Fibroblast of skin of scalp (primary cell): ENCODE measurements around the gene SASS6.
"Not testable (repeated sequence)": the region's sequence is repeated elsewhere in the genome, so short reads cannot be mapped to it uniquely, and the experiment has no call there.

Experiments
- DNase-seq: peaks from one replicate; pipeline ENCODE4 v3.0.0-alpha.2; 2013

The SASS6 gene

DNA sequence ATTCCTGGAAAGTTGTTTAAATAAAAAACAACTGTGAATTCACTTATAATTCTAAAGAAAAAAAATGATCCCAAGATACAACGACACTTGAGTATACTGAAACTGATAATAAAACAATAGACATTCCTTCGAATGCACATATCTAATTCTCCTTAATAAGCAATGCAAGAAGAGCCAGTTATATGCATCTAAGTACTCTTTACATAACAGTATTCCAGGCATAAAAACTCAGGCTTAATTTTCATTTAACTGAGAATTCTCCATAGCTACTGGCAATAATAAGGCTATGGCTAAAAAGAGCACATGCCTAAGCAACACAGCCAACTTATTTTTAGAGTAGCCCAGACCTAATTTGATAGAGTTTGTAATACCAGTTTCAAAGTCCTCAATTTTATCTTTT lies 31.2 kb downstream of the SASS6 start:
- no peak for DNase-seq

DNA sequence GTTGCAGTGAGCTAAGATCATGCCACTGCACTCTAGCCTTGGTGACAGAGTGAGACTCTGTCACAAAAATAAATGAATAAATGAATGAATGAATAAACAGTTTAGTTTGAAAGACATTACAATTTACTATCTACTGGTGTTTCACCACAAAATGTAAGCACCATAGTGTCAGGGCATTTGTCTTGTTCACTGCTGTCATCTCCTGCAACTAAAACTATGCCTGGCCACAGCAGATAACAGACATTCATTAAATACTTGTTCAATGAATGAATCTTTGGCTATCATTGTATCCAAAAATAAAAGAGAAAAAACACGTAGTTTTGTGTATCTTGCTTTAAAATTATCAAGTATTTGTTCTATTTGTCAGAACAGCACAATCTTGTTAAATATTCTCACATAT lies 32.5 kb downstream of the SASS6 start:
- peak; percentile 62 for DNase-seq

DNA sequence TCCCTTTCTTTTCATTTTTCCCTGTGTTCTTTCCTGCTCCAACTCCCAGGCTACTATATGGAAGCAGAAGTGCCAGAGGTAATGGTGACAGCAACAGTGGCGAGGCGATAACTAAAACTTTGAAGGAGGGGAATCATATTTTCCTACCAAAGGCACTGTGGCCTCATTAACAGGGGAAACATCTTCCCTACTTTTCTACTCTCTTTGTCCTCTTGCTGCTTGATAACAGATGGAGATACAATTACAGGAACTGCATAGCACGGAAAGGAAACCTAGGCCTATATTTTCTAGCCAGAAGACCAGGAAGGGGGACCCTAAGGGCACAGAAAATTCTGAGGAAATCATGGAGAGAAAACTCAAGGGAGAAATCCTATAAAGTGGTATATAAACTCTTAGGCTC lies 42.3 kb downstream of the SASS6 start:
- no peak for DNase-seq

DNA sequence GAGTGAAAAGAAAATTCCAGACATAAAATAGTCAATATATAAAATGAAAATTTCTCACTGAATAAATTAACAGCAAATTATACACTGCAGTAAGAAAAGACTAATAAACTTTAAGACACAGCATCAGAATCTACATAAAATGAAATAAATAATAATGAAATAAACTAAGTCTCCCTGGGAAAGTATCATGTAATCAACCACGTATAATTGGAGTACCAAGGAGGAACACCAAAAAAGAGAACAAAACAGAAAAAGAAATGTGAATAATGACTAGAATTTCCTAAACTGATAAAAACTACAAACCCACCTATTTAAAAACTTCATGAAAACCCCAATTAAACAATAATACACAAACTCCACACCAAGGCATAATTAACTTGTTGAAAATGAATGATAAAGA lies 43.6 kb downstream of the SASS6 start:
- no peak for DNase-seq

DNA sequence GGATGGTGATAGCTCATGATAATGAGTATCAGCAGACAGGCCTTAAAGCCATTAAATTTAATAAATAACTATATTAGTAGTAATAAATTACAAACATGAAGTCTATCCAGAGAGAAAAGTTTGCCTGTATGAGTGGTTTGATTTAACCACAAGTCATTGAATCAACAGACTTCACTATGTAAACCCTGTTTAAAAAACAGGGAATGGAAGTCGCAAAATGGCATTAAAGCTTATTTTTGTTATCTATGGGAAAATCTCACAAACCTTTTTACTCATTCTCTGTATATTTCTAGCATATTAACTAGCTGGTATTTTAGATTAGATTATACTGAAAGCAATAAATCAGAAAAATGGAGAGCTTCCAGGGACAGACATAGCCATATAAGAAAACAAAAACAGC lies 45.3 kb downstream of the SASS6 start:
- peak; percentile 13 for DNase-seq

DNA sequence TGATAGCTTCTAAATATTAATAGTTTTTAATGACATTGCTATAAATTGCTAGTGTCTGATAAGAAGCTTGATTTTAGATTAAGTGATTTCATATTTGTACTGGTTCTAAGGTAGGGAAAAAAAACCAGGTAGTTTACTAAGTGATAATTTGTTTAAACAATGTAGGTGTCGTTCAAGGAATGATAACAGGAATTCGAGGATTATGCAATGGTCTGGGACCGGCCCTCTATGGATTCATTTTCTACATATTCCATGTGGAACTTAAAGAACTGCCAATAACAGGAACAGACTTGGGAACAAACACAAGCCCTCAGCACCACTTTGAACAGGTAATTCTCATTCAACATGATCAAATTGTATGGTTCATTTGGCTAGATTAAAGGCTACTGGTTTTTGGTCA lies 52.4 kb downstream of the SASS6 start:
- DNase-seq = no peak

DNA sequence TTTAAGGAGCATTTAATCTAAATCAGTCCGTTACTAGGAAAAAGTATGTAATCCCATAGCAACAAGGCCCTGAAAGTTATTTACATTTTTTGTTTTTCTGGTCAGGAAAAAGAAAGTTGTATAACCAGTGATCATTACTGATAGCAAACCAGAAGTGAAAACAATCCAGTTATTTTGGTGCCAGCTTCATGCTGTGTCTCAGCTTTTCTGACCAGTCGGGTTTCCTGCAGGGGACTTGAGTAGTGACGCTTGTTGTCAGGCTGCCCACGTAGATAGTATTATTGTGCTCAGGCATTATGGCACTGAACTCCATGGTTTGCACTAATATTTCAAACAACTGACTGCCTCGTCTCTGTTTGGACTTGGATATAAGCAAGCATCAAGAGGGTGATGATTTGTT lies 55.2 kb downstream of the SASS6 start:
- no peak for DNase-seq

DNA sequence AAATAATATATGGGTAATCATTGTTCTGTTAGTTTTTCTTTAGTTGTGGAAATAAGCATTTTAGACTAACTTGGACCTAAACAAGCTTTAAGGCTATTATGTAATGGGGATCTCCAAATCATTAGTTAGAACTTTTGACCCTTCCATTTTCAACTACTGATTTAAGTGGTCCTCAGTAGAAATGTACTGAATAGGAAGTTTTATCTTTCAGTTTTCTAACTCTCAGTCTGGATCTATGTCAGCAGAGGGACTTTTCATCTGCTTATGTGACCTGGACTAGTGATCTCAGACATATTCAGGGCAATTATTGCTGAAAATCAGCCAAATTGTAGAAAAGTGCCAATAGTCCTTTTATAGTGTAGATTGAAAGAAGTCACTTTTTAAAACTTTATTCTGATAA lies 56.0 kb downstream of the SASS6 start:
- DNase-seq = no peak

DNA sequence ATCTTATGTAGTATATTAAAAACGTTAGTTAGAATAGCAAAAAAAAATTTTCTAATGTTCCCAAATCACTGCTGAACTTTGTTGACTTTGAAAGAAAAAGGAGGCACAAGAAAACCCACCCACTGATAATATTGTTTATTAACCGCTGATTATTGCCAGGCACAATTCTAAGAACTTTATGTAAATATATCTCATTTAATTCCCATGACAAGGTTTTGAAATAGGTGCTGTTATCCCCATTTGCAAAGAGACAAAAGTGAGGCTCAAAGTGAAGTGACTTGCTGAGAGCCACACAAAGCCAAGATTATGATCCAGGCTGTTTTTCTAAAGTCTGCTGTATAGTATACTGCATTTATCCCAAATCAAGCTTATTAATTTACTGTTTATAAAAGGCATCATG lies 56.4 kb downstream of the SASS6 start:
- DNase-seq = no peak

DNA sequence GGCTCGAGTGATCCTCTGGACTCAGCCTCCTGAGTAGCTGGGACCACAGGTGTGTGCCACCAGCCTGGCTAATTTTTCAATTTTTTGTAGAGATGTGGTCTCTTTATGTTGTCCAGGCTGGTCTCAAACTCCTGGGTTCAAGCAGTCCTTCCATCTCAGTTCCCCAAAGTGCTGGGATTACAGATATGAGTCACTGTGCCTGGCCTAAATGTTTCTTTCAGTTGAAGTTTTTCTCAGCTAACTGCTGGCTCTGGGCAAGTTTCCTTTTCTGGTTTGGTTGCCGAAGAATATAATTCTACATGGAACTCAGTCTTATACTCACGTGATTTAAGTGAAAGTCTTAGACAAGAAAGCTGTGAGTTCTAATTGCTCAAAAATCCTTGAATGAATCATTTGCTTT lies 57.0 kb downstream of the SASS6 start:
- DNase-seq = no peak

DNA sequence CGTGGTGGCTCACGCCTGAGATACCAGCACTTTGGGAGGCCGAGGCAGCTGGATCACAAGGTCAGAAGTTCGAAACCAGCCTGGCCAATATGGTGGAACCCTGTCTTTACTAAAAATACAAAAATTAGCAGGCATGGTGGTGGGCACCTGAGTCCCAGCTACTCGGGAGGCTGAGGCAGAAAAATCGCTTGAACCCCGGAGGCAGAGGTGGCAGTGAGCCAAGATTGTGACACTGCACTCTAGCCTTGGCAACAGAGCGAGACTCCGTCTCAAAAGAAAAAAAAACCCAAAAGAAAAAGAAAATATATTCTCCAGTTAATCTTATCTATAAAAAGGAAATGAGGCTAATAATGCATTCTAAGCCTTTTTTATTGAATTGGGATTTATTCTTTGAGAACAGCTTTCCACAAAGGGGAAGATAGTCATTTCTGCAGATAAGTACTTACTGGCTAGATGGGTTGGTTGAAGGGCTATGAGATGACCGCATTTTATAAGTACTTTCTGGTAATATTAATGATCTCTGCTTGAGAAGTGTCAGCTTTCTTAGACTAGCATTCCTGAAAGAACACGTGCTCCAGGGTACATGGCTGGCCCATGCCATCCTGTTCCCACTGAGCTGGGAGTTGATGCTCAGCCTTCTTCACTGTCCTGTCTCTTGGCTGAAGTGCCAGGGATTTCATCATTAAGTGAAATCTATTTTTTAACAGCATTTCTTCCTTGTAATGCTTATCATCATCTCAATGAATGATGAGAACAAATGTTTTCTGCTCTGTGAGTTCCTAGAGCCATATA lies 57.9 kb downstream of the SASS6 start:
- no peak for DNase-seq

DNA sequence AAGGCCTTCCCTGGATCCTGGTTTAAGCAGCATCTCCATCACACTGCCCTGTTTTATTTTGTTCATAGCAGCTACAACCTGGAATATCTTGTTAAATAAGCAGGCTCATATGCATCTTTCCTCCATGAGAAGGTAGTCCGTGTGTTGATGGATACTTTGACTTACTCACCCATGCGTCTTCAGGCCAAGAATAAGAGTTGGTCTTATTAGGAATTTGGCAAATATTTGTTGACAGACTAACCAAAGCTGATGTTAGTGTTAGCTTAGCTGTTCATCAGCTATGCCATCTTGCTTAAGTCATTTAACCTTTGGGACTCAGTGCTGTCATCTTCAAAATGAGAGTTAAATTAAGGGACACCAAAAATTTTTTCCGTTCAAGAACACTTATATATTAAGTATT lies 59.2 kb downstream of the SASS6 start:
- no peak for DNase-seq

DNA sequence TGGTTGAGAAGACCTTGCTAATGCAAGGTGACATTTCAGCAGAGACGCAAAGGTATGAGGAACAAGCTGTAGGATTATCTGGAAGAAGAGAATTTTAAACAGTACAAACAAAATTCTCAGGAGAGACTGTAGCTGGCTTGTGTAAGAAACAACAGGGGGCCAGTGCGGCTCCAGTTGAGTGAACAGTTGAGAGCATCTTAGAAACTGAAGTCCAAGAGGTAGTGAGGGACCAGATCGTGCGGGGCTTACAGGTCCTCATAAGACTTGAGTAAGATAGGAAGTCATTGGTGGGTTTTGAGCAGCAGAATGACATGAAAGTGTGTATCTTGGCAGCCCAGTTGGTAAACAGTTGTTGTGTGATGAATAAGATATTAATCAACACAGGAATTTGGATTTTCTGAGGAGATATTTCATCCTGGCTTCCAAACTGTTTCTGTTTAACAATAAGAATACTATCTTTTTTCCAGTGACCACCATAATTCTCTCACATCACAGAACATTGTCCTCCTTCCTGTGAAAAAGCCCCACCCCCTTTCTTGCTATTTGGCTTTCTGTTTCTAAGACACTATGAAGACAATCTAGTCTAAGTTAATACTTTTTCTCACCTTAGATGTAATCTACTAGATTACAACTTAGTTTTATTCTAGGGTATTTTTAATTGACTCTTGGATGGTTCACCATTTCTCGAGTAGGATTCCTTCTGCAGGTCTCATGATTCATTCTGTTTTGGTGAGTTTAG lies 62.4 kb downstream of the SASS6 start:
- no peak for DNase-seq

DNA sequence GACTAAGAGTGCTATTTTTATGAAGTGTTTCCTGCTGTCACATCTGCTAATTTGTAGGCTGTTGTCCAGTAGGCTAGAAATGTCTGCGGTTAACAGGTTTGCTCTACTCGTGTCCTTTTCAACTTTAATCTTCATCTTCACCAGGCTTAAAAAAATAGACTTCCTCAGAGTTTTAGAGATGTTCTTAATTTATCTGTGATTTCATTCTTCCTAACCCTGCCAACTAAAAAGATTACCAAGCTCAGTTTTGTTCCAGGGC lies 66.8 kb downstream of the SASS6 start:
- DNase-seq = no peak

DNA sequence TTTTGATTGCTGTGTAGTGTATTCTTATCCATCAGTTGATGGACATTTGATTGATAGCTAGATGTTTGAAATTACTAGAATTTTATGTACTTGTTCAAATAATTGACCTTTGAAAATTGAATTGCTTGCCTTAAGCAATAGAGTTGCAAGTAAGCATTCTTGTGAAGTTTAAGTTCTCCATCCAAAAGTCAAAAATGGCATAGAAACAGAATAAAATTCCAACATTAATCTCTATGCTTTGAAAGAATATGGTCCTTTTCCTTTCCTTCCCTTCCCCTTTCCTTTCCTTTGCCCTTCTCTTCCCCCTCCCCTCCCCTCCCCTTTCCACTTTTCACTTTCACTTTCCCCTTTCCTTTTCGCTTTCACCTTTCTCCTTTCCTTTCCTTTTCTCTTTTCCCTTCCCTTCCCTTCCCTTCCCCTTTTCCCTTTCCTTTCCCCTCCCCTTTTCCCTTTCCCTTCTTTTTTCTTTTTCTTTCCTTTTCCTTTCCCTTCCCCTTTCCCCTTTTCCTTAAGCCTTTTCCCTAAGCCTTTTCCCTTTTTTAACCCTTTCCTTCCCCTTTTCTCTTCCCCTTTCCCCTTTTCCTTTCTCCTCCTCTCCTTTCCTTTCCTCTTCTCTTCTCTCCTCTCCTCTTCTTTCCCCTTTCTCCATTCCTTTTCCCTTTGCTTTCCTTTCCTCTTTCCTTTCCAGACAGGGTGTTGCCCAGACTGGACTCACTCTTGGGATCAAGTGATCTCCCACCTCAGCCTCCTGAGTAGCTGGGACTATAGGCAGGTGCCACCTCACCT lies 67.4 kb downstream of the SASS6 start:
- DNase-seq = no peak

DNA sequence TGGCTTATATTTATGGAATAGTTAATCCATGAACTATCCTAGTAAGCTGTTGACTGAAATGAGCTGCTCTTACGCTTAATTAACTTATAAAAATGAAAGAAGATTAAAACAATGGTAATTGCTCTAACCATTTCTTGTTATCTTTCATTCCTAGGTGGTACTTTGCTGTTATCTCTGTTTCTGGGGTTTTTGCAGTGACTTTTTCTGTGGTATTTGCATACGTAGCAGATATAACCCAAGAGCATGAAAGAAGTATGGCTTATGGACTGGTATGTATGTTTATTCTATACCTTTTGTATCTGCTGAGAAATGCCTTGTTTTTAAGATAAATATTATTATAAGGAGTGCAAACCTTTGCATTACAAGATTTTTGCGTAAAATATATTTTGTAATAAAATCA lies 71.0 kb downstream of the SASS6 start:
- DNase-seq = no peak

DNA sequence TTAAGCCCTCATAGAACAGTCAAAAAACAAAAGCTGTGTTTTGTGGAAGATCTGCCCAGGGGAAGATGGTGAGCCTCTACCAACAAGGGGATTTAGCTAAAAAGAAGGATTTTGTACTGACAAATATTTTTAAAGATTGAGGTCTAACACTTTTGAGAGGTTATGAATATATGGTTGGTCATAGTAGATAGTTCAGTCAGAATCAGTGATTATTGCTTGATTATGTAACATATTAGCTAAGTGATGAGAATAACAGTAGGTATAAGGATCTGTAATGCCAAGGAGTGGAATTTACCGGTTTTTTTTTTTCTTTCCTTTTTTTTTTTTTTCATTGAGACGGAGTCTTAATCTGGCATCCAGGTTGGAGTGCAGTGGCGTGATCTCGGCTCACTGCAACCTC lies 79.0 kb downstream of the SASS6 start:
- no peak for DNase-seq

DNA sequence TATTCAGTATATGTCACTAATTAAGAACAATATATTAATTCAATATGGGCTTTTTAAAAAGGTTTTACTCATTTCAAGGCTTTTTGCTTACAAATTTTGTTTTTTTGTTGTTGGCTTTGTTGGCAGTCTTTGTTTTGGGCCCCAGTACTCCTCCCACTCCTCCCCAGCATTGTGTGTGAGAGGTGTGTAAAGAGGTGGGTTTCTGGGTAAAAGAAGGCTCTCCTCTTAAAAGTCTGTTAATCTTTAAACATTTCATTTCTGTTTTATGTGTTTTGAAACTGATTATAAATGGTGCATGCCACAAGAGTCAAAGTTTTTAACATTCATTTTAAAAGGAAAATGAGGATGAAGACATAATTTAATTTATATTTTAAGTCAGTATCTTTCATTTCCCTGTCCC lies 79.6 kb downstream of the SASS6 start:
- no peak for DNase-seq

DNA sequence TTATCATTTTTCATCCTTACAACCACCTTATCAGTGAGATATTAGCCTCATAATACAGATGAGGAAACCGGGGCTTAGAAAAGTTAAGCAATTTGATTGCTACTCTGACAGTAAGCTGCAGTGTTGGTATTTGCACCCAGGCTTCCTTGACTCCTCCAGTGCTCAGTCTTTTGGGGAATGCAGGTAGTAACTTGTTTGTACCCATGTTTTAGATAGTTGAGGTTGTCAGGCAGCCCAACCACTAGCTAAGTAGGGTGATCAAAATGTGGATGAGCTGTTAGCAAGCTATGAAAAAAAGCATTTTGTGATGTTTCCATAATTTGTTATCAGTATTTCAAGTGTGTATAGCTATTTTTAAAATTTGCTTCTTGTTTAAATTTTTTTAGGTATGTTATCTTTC lies 80.8 kb downstream of the SASS6 start:
- no peak for DNase-seq

DNA sequence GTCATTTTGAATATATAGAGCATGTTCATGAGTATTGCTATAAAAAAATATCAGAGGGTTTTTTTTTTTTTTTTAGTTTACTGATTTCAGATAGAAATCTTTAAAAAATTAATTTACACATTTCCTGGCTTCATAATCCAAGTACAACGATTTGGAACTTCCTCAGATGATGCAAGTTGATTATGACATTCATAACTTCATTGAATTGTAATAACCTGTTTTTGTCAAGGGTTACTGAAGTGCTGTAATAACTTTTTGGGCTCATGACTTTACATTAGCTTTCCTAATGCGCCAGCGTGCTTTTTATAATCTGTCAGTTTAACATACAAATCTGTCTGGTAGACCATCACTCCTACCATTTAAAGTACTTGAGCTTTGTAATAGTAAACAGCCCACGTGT lies 81.3 kb downstream of the SASS6 start:
- DNase-seq = no peak

DNA sequence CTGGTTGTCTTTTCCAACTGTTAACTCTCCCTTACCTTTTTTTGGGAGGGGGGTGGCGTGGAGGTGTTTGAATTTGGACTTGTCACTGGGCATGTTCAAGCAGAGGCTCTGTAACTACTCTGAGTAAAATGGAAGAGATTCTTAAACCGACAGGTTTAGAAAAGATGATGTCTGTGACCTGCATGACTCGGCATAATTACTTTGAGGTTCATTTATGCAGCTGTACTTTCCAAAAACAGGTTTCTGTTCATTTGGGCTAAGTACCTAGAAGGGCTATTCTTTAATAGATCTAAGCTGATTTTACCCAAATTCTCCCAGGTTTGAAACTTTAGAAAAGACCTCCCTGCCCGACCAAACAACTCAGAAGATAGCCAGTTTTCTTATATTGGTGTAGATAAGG lies 82.6 kb downstream of the SASS6 start:
- no peak for DNase-seq

DNA sequence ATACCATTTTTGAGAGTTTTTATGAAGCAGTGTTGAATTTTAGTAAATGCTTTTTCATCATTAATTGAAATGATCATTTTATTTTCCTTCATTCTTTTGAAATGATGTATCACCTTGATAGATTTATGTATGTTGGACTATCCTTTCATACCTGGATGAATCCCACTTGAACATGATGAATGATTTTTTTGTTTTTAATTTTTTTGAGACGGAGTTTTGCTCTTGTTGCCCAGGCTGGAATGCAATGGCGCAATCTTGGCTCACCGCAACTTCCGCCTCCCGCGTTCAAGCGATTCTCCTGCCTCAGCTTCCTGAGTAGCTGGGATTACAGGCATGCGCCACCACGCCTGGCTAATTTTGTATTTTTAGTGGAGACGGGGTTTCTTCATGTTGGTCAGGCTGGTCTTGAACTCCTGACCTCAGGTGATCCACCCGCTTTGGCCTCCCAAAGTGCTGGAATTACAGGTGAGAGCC lies 85.5 kb downstream of the SASS6 start:
- DNase-seq = not testable (repeated sequence)

DNA sequence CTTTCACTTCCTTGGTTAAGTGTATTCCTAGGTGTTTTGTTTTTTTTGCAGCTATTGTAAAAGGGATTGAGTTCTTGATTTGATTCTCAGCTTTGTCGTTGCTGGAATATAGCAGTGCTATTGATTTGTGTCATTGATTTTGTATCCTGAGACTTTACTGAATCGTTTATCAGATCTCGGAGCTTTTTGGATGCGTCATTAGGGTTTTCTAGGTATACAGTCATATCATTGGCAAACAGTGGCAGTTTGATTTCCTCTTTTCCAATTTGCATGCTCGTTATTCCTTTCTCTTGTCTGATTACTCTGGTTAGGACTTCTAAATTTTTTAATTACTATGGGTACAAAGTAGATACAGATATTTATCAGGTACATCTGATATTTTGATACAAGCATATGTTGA lies 87.5 kb downstream of the SASS6 start:
- no peak for DNase-seq

DNA sequence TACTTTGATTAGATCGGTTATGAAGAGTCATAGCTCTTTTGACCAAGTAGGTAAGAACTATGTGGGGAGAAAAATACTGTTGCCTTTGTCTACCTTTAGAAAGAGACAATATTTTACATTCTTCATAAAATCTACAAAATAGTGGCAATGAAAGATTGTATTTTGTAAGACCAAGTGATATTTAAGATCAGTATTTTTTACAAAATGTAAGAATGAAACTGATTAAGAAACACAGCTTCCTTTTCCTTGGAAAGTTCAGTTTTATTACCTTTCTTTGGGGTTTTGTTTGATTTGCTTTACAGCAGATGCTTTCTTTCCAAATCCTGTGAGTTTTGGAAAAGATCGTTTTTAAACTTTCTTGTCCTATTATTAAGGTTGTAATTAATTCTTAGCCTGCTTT lies 93.1 kb downstream of the SASS6 start:
- no peak for DNase-seq
